NT2/D1 (cell line): ENCODE measurements around the gene LRRC9.
"Not testable (repeated sequence)": the region's sequence is repeated elsewhere in the genome, so short reads cannot be mapped to it uniquely, and the experiment has no call there.

Source experiments
- DNase-seq: peaks from one replicate; pipeline ENCODE4 v3.0.0-alpha.2; 2011; ENCODE audit warnings: low read depth, low spot score
- H3K27me3 ChIP-seq: 2 replicates; pipeline ENCODE4 v1.6.0; 2011; ENCODE audit warnings: mild to moderate bottlenecking; ENCODE audit not compliant: insufficient read length, insufficient read depth
- H3K36me3 ChIP-seq: 2 replicates; pipeline ENCODE4 v1.6.1; 2011; ENCODE audit warnings: mild to moderate bottlenecking, low read length, mixed read lengths; ENCODE audit not compliant: insufficient read depth, insufficient read length
- H3K4me1 ChIP-seq: 2 replicates; pipeline ENCODE4 v1.5.1; 2011; ENCODE audit not compliant: insufficient read depth, insufficient read length
- H3K4me3 ChIP-seq: 2 replicates; pipeline ENCODE4 v1.5.1; 2011; ENCODE audit warnings: low read depth; ENCODE audit not compliant: insufficient read length
- H3K9ac ChIP-seq: 2 replicates; pipeline ENCODE4 v1.6.0; 2011; ENCODE audit warnings: low read depth; ENCODE audit not compliant: insufficient read length
- H3K9me3 ChIP-seq: 2 replicates; pipeline ENCODE4 v1.5.1; 2011; ENCODE audit warnings: mild to moderate bottlenecking, low read length; ENCODE audit not compliant: insufficient read depth
- SUZ12 ChIP-seq: IDR thresholded peaks from 2 replicates; pipeline ENCODE4 v1.6.1; 2011; ENCODE audit not compliant: insufficient read length, insufficient read depth; ENCODE audit errors: extremely low read depth
- YY1 ChIP-seq: IDR thresholded peaks from 2 replicates; pipeline ENCODE4 v1.6.1; 2011; ENCODE audit not compliant: insufficient read length, insufficient read depth
- ZNF274 ChIP-seq: IDR thresholded peaks from 2 replicates; pipeline ENCODE4 v1.6.1; 2011; ENCODE audit warnings: mild to moderate bottlenecking, low read depth, low read length

LRRC9 gene

GRCh38 chr14:59997449-59997848 is 77.5 kb downstream of the LRRC9 start:
- Histone ChIP-seq H3K9ac (no peak overlapping the region), H3K9me3 (no peaks in the 10 kb centered on the region), H3K36me3 (no peaks in the 10 kb centered on the region), H3K4me3 (no peak overlapping the region), H3K4me1 (no peaks in the 10 kb centered on the region), H3K27me3 (no peaks in the 10 kb centered on the region)
- DNase-seq = no peak
- TF ChIP-seq YY1 = no peak
- TF ChIP-seq ZNF274 = no peak
- TF ChIP-seq SUZ12 = no peak

- no peak for DNase-seq
- TF ChIP-seq ZNF274 (no peak), SUZ12 (no peak), YY1 (no peak)
- no peaks in the 10 kb centered on the region for H3K36me3 ChIP-seq
- no peak overlapping the region for H3K4me3 ChIP-seq
- no peak overlapping the region for H3K9ac ChIP-seq
- H3K27me3 ChIP-seq = no peaks in the 10 kb centered on the region
- no peaks in the 10 kb centered on the region for H3K9me3 ChIP-seq
- no peaks in the 10 kb centered on the region for H3K4me1 ChIP-seq
Observed at GRCh38 chr14:59997966-59998365, 78.0 kb downstream of the LRRC9 start.

DNA sequence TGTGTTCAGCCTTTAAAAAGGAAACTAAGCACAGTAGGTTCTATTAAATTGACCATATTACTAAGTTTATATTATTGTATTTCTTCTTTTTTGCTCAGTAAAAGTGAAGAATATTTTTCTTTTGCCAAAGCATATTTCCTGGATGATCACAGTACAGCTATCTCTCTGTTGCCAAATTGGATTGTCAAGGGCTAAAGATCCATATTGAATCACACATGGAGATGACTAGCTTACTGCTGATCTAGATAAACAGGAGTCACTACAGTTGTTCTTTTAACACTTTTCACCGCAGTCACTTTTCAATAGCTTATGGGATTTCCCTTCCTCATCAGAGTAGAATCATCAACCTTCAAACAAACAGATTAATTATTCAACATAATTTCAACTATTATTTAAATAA is 78.6 kb downstream of the LRRC9 start:
- H3K27me3 ChIP-seq = no peaks in the 10 kb centered on the region
- H3K4me1 ChIP-seq = no peaks in the 10 kb centered on the region
- H3K9me3 ChIP-seq = no peaks in the 10 kb centered on the region
- no peak overlapping the region for H3K4me3 ChIP-seq
- H3K9ac ChIP-seq = no peak overlapping the region
- no peak for DNase-seq
- TF ChIP-seq ZNF274 (no peak), SUZ12 (no peak)
- no peaks in the 10 kb centered on the region for H3K36me3 ChIP-seq

GRCh38 chr14:60002819-60003492 is 83.0 kb downstream of the LRRC9 start:
- H3K4me1 ChIP-seq = no peaks in the 10 kb centered on the region
- DNase-seq = no peak
- no peaks in the 10 kb centered on the region for H3K27me3 ChIP-seq
- H3K4me3 ChIP-seq = no peak overlapping the region
- no peaks in the 10 kb centered on the region for H3K9me3 ChIP-seq
- TF ChIP-seq ZNF274 = no peak
- no peak for TF ChIP-seq SUZ12
- no peak for TF ChIP-seq YY1
- H3K9ac ChIP-seq = no peak overlapping the region
- no peaks in the 10 kb centered on the region for H3K36me3 ChIP-seq

GRCh38 chr14:60003991-60004390 is 84.0 kb downstream of the LRRC9 start:
- H3K9ac ChIP-seq = no peak overlapping the region

DNA sequence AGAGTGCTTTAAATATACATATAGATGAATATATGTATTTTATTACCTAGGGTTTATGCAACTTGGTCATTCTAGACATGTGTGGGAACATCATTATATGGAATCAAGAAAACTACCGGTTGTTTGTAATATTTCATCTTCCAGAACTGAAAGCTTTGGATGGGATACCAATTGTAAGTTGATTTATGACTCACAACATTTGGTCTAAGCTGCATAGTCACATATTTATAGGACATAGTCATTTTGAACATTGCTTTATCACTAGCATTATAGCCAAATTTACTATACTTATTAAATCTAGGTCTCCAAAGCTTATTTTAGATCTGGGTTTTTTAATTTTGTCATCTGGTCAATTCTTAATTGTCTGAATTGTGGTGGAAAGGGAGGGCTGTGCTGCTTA is 88.1 kb downstream of the LRRC9 start:
- no peak overlapping the region for H3K9ac ChIP-seq
- peaks cover 10% of the 10 kb centered on the region; the same call in 1 of the 2 replicates for H3K9me3 ChIP-seq
- no peaks in the 10 kb centered on the region for H3K4me1 ChIP-seq
- DNase-seq = no peak
- no peaks in the 10 kb centered on the region for H3K27me3 ChIP-seq
- no peak for TF ChIP-seq SUZ12
- TF ChIP-seq ZNF274 = no peak
- no peak for TF ChIP-seq YY1
- no peaks in the 10 kb centered on the region for H3K36me3 ChIP-seq
- H3K4me3 ChIP-seq = no peak overlapping the region

More at GRCh38 chr14:60003991-60004390, 84.0 kb downstream of the LRRC9 start:
- no peaks in the 10 kb centered on the region for H3K4me1 ChIP-seq
- DNase-seq = no peak
- no peaks in the 10 kb centered on the region for H3K36me3 ChIP-seq
- no peaks in the 10 kb centered on the region for H3K27me3 ChIP-seq
- no peak overlapping the region for H3K4me3 ChIP-seq
- H3K9me3 ChIP-seq = no peaks in the 10 kb centered on the region
- TF ChIP-seq SUZ12 (no peak), YY1 (no peak), ZNF274 (no peak)

- not testable (repeated sequence) for DNase-seq, H3K4me1 ChIP-seq
Observed at GRCh38 chr14:60010263-60010662, 90.3 kb downstream of the LRRC9 start.

More at GRCh38 chr14:60010263-60010662, 90.3 kb downstream of the LRRC9 start:
- H3K9ac ChIP-seq, H3K36me3 ChIP-seq, H3K4me3 ChIP-seq, H3K27me3 ChIP-seq: not testable (repeated sequence)
- peaks cover 10% of the 10 kb centered on the region; the same call in 1 of the 2 replicates for H3K9me3 ChIP-seq
